Mesenchymal stem cell (in vitro differentiated cells and primary cell): ENCODE results near the gene HLA-DRA.

Experiments
- DNase-seq: peaks from one replicate; pipeline ENCODE4 v3.0.0-alpha.2; 2013
- H2AFZ ChIP-seq: one replicate; pipeline ENCODE4 v1.6.1; 2013; ENCODE audit warnings: low read depth, mild to moderate bottlenecking, control low read depth, inconsistent platforms, low read length, moderate library complexity
- H2AK5ac ChIP-seq: 2 replicates; pipeline ENCODE4 v1.6.1; 2013; ENCODE audit warnings: low read length, moderate library complexity, mild to moderate bottlenecking, inconsistent platforms; ENCODE audit not compliant: severe bottlenecking
- H2BK120ac ChIP-seq: one replicate; pipeline ENCODE4 v1.6.1; 2013; ENCODE audit warnings: low read depth, mild to moderate bottlenecking, inconsistent platforms, low read length, moderate library complexity
- H2BK12ac ChIP-seq, 2 experiments: one replicate each; pipeline ENCODE4 v1.6.1; 2013; ENCODE audit warnings: inconsistent platforms in 2 of 2, low read length in 2 of 2, mild to moderate bottlenecking in 2 of 2, moderate library complexity in 2 of 2, control low read depth in 1 of 2
- H2BK15ac ChIP-seq: one replicate; pipeline ENCODE4 v1.6.1; 2013; ENCODE audit warnings: mild to moderate bottlenecking, low read depth, inconsistent platforms; ENCODE audit not compliant: poor library complexity, severe bottlenecking
- H2BK5ac ChIP-seq: 2 replicates; pipeline ENCODE4 v1.6.1; 2013; ENCODE audit warnings: low read depth, mild to moderate bottlenecking, low read length, control low read depth, inconsistent platforms; ENCODE audit not compliant: poor library complexity, severe bottlenecking
- H3K14ac ChIP-seq, 2 experiments: one replicate each; pipeline ENCODE4 v1.6.1; 2013; ENCODE audit warnings: inconsistent platforms in 2 of 2, low read length in 2 of 2, control low read depth in 1 of 2, mild to moderate bottlenecking in 1 of 2, moderate library complexity in 1 of 2
- H3K18ac ChIP-seq, 2 experiments: one replicate each; pipeline ENCODE4 v1.6.1; 2013; ENCODE audit warnings: inconsistent platforms in 2 of 2, low read length in 2 of 2, control low read depth in 1 of 2, low read depth in 1 of 2, mild to moderate bottlenecking in 1 of 2
- H3K23ac ChIP-seq, 2 experiments: one replicate each; pipeline ENCODE4 v1.6.1; 2013; ENCODE audit warnings: inconsistent platforms in 2 of 2, low read length in 2 of 2, mild to moderate bottlenecking in 2 of 2, moderate library complexity in 2 of 2, control low read depth in 1 of 2
- H3K27ac ChIP-seq: 2 replicates; pipeline ENCODE4 v1.5.1; 2013; ENCODE audit warnings: mild to moderate bottlenecking, moderate library complexity, low read length, control low read depth, inconsistent platforms; ENCODE audit not compliant: poor library complexity, severe bottlenecking
- H3K27me3 ChIP-seq, 2 experiments: 2 replicates each; pipeline versions ENCODE4 v1.6.1 to v1.7.0; 2013; ENCODE audit warnings: low read length in 2 of 2, mild to moderate bottlenecking in 2 of 2, moderate library complexity in 2 of 2, control low read depth in 1 of 2, inconsistent platforms in 1 of 2; ENCODE audit not compliant: control insufficient read depth in 1 of 2, insufficient read depth in 1 of 2
- H3K36me3 ChIP-seq, 2 experiments: 2 replicates each; pipeline versions ENCODE4 v1.6.1 to v1.7.0; 2013; ENCODE audit warnings: low read length in 2 of 2, control low read depth in 1 of 2, inconsistent platforms in 1 of 2, low read depth in 1 of 2, mild to moderate bottlenecking in 1 of 2; ENCODE audit not compliant: insufficient read depth in 2 of 2, control insufficient read depth in 1 of 2
- H3K4ac ChIP-seq, 2 experiments: one replicate each; pipeline ENCODE4 v1.6.1; 2013; ENCODE audit warnings: inconsistent platforms in 2 of 2, low read length in 2 of 2, mild to moderate bottlenecking in 2 of 2, moderate library complexity in 2 of 2, control low read depth in 1 of 2, low read depth in 1 of 2
- H3K4me1 ChIP-seq: 2 replicates; pipeline ENCODE4 v1.6.1; 2013; ENCODE audit warnings: low read depth, low read length, control low read depth; ENCODE audit not compliant: control insufficient read depth, insufficient read depth
- H3K4me2 ChIP-seq: 2 replicates; pipeline ENCODE4 v1.6.1; 2013; ENCODE audit warnings: low read length, mild to moderate bottlenecking, inconsistent platforms; ENCODE audit not compliant: poor library complexity, severe bottlenecking
- H3K4me3 ChIP-seq, 2 experiments: 2 replicates each; pipeline versions ENCODE4 v1.5.1 to v1.7.0; 2013; ENCODE audit warnings: low read length in 2 of 2, mild to moderate bottlenecking in 2 of 2, control low read depth in 1 of 2, low read depth in 1 of 2; ENCODE audit not compliant: insufficient read depth in 1 of 2
- H3K79me1 ChIP-seq: replicated peaks from 2 replicates; pipeline ENCODE4 v1.6.1; 2013; ENCODE audit warnings: mild to moderate bottlenecking, control low read depth, low read length, inconsistent platforms; ENCODE audit not compliant: poor library complexity, severe bottlenecking
- H3K9ac ChIP-seq: 2 replicates; pipeline ENCODE4 v1.7.0; 2013; ENCODE audit warnings: mild to moderate bottlenecking, low read length, moderate library complexity
- H3K9me3 ChIP-seq: 2 replicates; pipeline ENCODE4 v1.7.0; 2013; ENCODE audit warnings: mild to moderate bottlenecking, low read length; ENCODE audit not compliant: control insufficient read depth
- H4K8ac ChIP-seq: one replicate; pipeline ENCODE4 v1.6.1; 2013; ENCODE audit warnings: inconsistent platforms, mild to moderate bottlenecking, low read length, moderate library complexity
- H4K91ac ChIP-seq: one replicate; pipeline ENCODE4 v1.6.1; 2013; ENCODE audit warnings: mild to moderate bottlenecking, low read length, inconsistent platforms
- WGBS: methylation state at CpG from one replicate; pipeline ENCODE4 v1.1.7; 2013; ENCODE audit warnings: mixed read lengths; 5-methylcytosine and 5-hydroxymethylcytosine counted together

Gene HLA-DRA

DNA sequence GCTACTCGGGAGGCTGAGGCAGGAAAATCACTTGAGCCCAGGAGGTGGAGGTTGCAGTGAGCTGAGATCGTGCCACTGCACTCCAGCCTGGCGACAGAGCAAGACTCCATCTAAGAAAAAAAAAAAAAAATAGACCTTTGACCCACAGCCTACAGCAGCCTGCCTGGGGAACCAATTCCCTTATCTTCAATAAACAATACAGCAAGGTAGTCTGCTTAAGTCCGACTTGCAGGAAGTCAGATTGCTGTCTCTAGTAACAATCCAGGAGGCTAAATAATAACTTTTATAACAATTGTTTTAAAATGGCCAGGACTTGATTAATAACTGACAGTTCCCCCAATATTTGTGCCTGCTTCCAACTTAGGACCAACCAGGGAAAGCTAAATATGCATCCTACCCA, 13.3 kb upstream of the HLA-DRA start:
- Histone ChIP-seq H3K27me3 (peaks cover 17 to 27% of the 10 kb centered on the region in 2 experiments), H4K8ac (no peak overlapping the region), H3K23ac (no peak overlapping the region), H3K4me1 (no peaks in the 10 kb centered on the region), H2BK5ac (no peak overlapping the region), H3K36me3 (no peaks in the 10 kb centered on the region), H3K27ac (no peak overlapping the region), H2AK5ac (no peak overlapping the region), H2AFZ (no peak overlapping the region), H2BK120ac (no peak overlapping the region), H3K18ac (no peak overlapping the region), H3K9me3 (no peaks in the 10 kb centered on the region), H3K4me3 (no peak overlapping the region), H2BK15ac (no peak overlapping the region), H3K14ac (no peak overlapping the region), H4K91ac (no peak overlapping the region), H3K4ac (no peak overlapping the region), H3K4me2 (no peak overlapping the region), H3K79me1 (no peaks in the 10 kb centered on the region), H2BK12ac (no peak overlapping the region), H3K9ac (no peak overlapping the region)
- no peak for DNase-seq
- WGBS, result 70% methylated on average over 4 of the region's 4 CpGs

- H3K4me2 ChIP-seq, result no peak overlapping the region
- H2BK12ac ChIP-seq, result no peak overlapping the region
- H3K27me3 ChIP-seq, result peaks cover 12 to 23% of the 10 kb centered on the region in 2 experiments
- H3K9ac ChIP-seq, result no peak overlapping the region
- no peaks in the 10 kb centered on the region for H3K36me3 ChIP-seq
- no peak overlapping the region for H2BK15ac ChIP-seq
- H3K18ac ChIP-seq, result no peak overlapping the region
- WGBS, result 83% methylated on average over 1 of the region's 1 CpG
- DNase-seq, result no peak
- no peak overlapping the region for H3K4me3 ChIP-seq
- no peak overlapping the region for H3K27ac ChIP-seq
- no peak overlapping the region for H2BK120ac ChIP-seq
- H4K91ac ChIP-seq, result no peak overlapping the region
- H3K23ac ChIP-seq, result no peak overlapping the region
- no peak overlapping the region for H2AK5ac ChIP-seq
- no peak overlapping the region for H2BK5ac ChIP-seq
- H3K14ac ChIP-seq, result no peak overlapping the region
- H3K79me1 ChIP-seq, result no peaks in the 10 kb centered on the region
- H2AFZ ChIP-seq, result no peak overlapping the region
- H3K4me1 ChIP-seq, result no peaks in the 10 kb centered on the region
- H3K9me3 ChIP-seq, result no peaks in the 10 kb centered on the region
- no peak overlapping the region for H4K8ac ChIP-seq
- no peak overlapping the region for H3K4ac ChIP-seq
Measured at GRCh38 chr6:32427218-32427617, 12.5 kb upstream of the HLA-DRA start.

- H3K27ac ChIP-seq, result no peak overlapping the region
- no peak overlapping the region for H3K4me2 ChIP-seq
- no peak overlapping the region for H3K4me3 ChIP-seq
- H4K91ac ChIP-seq, result no peak overlapping the region
- no peaks in the 10 kb centered on the region for H3K9me3 ChIP-seq
- H2AK5ac ChIP-seq, result no peak overlapping the region
- no peaks in the 10 kb centered on the region for H3K79me1 ChIP-seq
- H3K18ac ChIP-seq, result no peak overlapping the region
- no peak overlapping the region for H2BK15ac ChIP-seq
- 90% methylated on average over 2 of the region's 4 CpGs for WGBS
- H4K8ac ChIP-seq, result no peak overlapping the region
- H3K4me1 ChIP-seq, result no peaks in the 10 kb centered on the region
- H3K4ac ChIP-seq, result no peak overlapping the region
- no peak overlapping the region for H3K23ac ChIP-seq
- H3K14ac ChIP-seq, result no peak overlapping the region
- H2BK120ac ChIP-seq, result no peak overlapping the region
- no peak overlapping the region for H2BK5ac ChIP-seq
- H3K36me3 ChIP-seq, result no peaks in the 10 kb centered on the region
- no peak overlapping the region for H3K9ac ChIP-seq
- H2BK12ac ChIP-seq, result no peak overlapping the region
- H2AFZ ChIP-seq, result no peak overlapping the region
- DNase-seq, result no peak
- H3K27me3 ChIP-seq, result peaks cover 19 to 23% of the 10 kb centered on the region in 2 experiments
Measured at GRCh38 chr6:32427934-32428474, 11.7 kb upstream of the HLA-DRA start.

- Histone ChIP-seq H4K8ac (no peak overlapping the region), H3K4me2 (no peak overlapping the region), H3K4me1 (no peaks in the 10 kb centered on the region), H3K27me3 (peaks cover 25 to 33% of the 10 kb centered on the region in 2 experiments), H3K27ac (no peak overlapping the region), H3K14ac (no peak overlapping the region), H3K36me3 (no peaks in the 10 kb centered on the region), H3K4me3 (no peak overlapping the region), H4K91ac (no peak overlapping the region), H3K9ac (no peak overlapping the region), H3K79me1 (no peaks in the 10 kb centered on the region), H3K18ac (no peak overlapping the region), H3K9me3 (no peaks in the 10 kb centered on the region), H3K4ac (no peak overlapping the region), H2BK120ac (no peak overlapping the region), H2BK15ac (no peak overlapping the region), H2BK12ac (no peak overlapping the region), H2AFZ (no peak overlapping the region), H2AK5ac (no peak overlapping the region), H2BK5ac (no peak overlapping the region), H3K23ac (no peak overlapping the region)
- no peak for DNase-seq
- WGBS, result 58% methylated on average over 3 of the region's 3 CpGs
Measured at GRCh38 chr6:32430179-32430578, 9.5 kb upstream of the HLA-DRA start.
